Endothelial cell of umbilical vein (primary cell): ENCODE measurements around the gene CLDN9. TPM values are rescaled to one million over a fixed set of nuclear protein-coding genes. Genes with fewer than 3 reads are reported as not detected.

Experiments used
- BruUV-seq: library from RNA; stranded (reverse); fragments of 400-500 nt; replicated peaks from 2 replicates; lab custom pipeline; 2021; lab: Mats Ljungman, UMichigan
- CTCF ChIA-PET: fragments of 300-600, 350-600 bp; sonication (Branson Sonifier 250); formaldehyde crosslinking; loops from one replicate; lab custom pipeline; 2021; ENCODE audit warnings: antibody characterized with exemption, inconsistent platforms; lab: Charles Lee
- POLR2A ChIA-PET: fragments of 300-600, 350-600 bp; sonication (Branson Sonifier 250); formaldehyde crosslinking; loops from one replicate; lab custom pipeline; 2021; ENCODE audit warnings: antibody characterized with exemption, inconsistent platforms; lab: Charles Lee
- DNase-seq: peaks from one replicate; pipeline ENCODE4 v3.0.0-alpha.2; 2011; ENCODE audit warnings: low read depth, low spot score
- FAIRE-seq: peaks from 2 replicates; lab custom pipeline; 2011; peaks lifted over from hg19 to GRCh38; lab: Jason Lieb, UNC
- H2AFZ ChIP-seq: 2 replicates; pipeline ENCODE4 v1.6.0; 2012; ENCODE audit warnings: low read depth, low read length, control low read depth, inconsistent platforms
- H3K27ac ChIP-seq: 2 replicates; pipeline ENCODE4 v1.5.1; 2011; ENCODE audit warnings: low read depth, mild to moderate bottlenecking, control low read depth, low read length, moderate library complexity; ENCODE audit not compliant: insufficient read depth
- H3K27me3 ChIP-seq, 2 experiments: 2 replicates each; pipeline versions ENCODE4 v1.6.0 to v1.6.1; 2011; ENCODE audit warnings: low read length in 2 of 2, mixed read lengths in 1 of 2; ENCODE audit not compliant: control insufficient read depth in 2 of 2, insufficient read depth in 2 of 2
- H3K36me3 ChIP-seq, 2 experiments: 2 replicates in 1 of 2; 3 replicates in 1 of 2; pipeline ENCODE4 v1.5.1; 2011; ENCODE audit warnings: low read length in 2 of 2, mild to moderate bottlenecking in 1 of 2, moderate library complexity in 1 of 2; ENCODE audit not compliant: control insufficient read depth in 2 of 2, insufficient read depth in 2 of 2; ENCODE audit errors: extremely low read depth in 1 of 2
- H3K4me1 ChIP-seq: 3 replicates; pipeline ENCODE4 v1.5.1; 2011; ENCODE audit warnings: mild to moderate bottlenecking, low read length; ENCODE audit not compliant: control insufficient read depth, insufficient read depth; ENCODE audit errors: extremely low read depth
- H3K4me2 ChIP-seq: 2 replicates; pipeline ENCODE4 v1.6.1; 2011; ENCODE audit warnings: low read length, control low read depth, mixed read lengths; ENCODE audit not compliant: insufficient read depth
- H3K4me3 ChIP-seq, 3 experiments: fragments of 200-600 bp in 1 of 3; sonication (generic), shearing (Covaris generic) in 1 of 3; replicated peaks in 1 of 3; 2 replicates each; pipeline ENCODE4 v1.5.1; 2011 to 2016; ENCODE audit warnings: control low read depth in 3 of 3, low read length in 3 of 3, mild to moderate bottlenecking in 2 of 3, inconsistent platforms in 1 of 3, low read depth in 1 of 3, moderate library complexity in 1 of 3; ENCODE audit not compliant: insufficient read depth in 1 of 3
- H3K79me2 ChIP-seq: 2 replicates; pipeline ENCODE4 v1.6.0; 2012; ENCODE audit warnings: low read length, inconsistent platforms; ENCODE audit not compliant: control insufficient read depth, insufficient read depth
- H3K9ac ChIP-seq: replicated peaks from 2 replicates; pipeline ENCODE3; 2011; ENCODE audit warnings: low read length, control low read depth; ENCODE audit not compliant: insufficient read depth; ENCODE audit errors: extremely low read depth
- H3K9me1 ChIP-seq: replicated peaks from 3 replicates; pipeline ENCODE4 v1.6.0; 2011; ENCODE audit warnings: mild to moderate bottlenecking, low read length; ENCODE audit not compliant: control insufficient read depth, insufficient read depth; ENCODE audit errors: extremely low read depth
- H3K9me3 ChIP-seq: replicated peaks from 2 replicates; pipeline ENCODE4 v1.5.1; 2012; ENCODE audit warnings: low read length, inconsistent platforms; ENCODE audit not compliant: control insufficient read depth, insufficient read depth
- H4K20me1 ChIP-seq: replicated peaks from 2 replicates; pipeline ENCODE3; 2011; ENCODE audit warnings: mild to moderate bottlenecking, low read length; ENCODE audit not compliant: control insufficient read depth, insufficient read depth; ENCODE audit errors: extremely low read depth
- CTCF ChIP-seq, 2 donors: IDR thresholded peaks; 1 replicate in 1 of 2; 2 replicates in 1 of 2; pipeline ENCODE4 v1.5.1; 2011; ENCODE audit warnings: low read length in 2 of 2, mild to moderate bottlenecking in 2 of 2, moderate library complexity in 2 of 2, control low read depth in 1 of 2, inconsistent platforms in 1 of 2, low read depth in 1 of 2; ENCODE audit not compliant: insufficient read depth in 1 of 2; ENCODE audit errors: extremely low read depth in 1 of 2
- EZH2 ChIP-seq: IDR thresholded peaks from 2 replicates; pipeline ENCODE4 v1.6.1; 2012; ENCODE audit warnings: borderline replicate concordance, low read depth, mild to moderate bottlenecking, moderate library complexity, low read length, inconsistent platforms; ENCODE audit not compliant: severe bottlenecking
- FOS ChIP-seq: IDR thresholded peaks from 2 replicates; pipeline ENCODE4 v1.6.1; 2011; ENCODE audit warnings: mild to moderate bottlenecking, low read length, moderate library complexity, borderline replicate concordance; ENCODE audit not compliant: insufficient read depth
- GATA2 ChIP-seq: IDR thresholded peaks from 2 replicates; pipeline ENCODE4 v1.7.0; 2011; ENCODE audit warnings: low read depth, mild to moderate bottlenecking, moderate library complexity, mixed read lengths, low read length; ENCODE audit not compliant: insufficient read length, insufficient read depth
- JUN ChIP-seq: IDR thresholded peaks from 2 replicates; pipeline ENCODE4 v1.6.1; 2011; ENCODE audit warnings: borderline replicate concordance, low read depth; ENCODE audit not compliant: insufficient read length, insufficient read depth
- POLR2A ChIP-seq: IDR thresholded peaks from 2 replicates; pipeline ENCODE4 v1.6.1; 2012; ENCODE audit warnings: low read depth, mild to moderate bottlenecking, control low read depth, low read length
- dilution Hi-C: fragments of 300-500 bp; cut with MboI; formaldehyde crosslinking; loops from one replicate; pipeline ENCODE4 v1.15.0; 2019; ENCODE audit warnings: low sequenced_read_pairs; ENCODE audit not compliant: extremely low pct_ligation_motif_present
- intact Hi-C: fragments of 100-400 bp; cut with micrococcal nuclease; formaldehyde crosslinking; loops from one replicate; pipeline ENCODE4 v1.10.0; 2022
- polyA plus RNA-seq, 4 experiments: library from polyadenylated mRNA; depleted of rRNA in 3 of 4; stranded (reverse) in 3 of 4; unstranded in 1 of 4; fragments of >200 nt; gene quantifications; 2 replicates each; pipeline versions ENCODE4 v1.2.1 to v1.2.3, GENCODE V29; 2011 to 2012; ENCODE audit warnings: missing spikeins in 1 of 4
- total RNA-seq: library from RNA; stranded (reverse); gene quantifications from 2 replicates; pipeline ENCODE4 v1.2.3, GENCODE V29; 2021
- TF ChIP-seq, protein P1 (sequence below): IDR thresholded peaks from 2 replicates; pipeline ENCODE4 v1.6.1; 2011; ENCODE audit not compliant: insufficient read depth, insufficient read length

CLDN9 gene
- total and polyA plus RNA-seq, 2 donors (not counting 3 experiments of a cell fraction or from before 2014, with no cell fraction given) = 0.06 TPM; not detected in 1

DNA sequence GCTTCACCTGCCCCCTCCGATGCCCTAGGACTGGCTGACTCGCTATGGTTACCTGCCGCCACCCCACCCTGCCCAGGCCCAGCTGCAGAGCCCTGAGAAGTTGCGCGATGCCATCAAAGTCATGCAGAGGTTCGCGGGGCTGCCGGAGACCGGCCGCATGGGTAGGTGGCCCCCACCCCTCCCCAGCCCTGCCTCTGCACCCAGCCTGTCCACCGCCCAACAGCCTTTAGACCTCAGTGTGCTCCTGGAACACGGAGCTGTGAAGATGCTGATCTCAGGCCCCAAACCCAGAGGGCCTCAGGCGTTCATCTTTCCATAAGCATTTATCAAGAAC, 34.6 kb downstream of the CLDN9 start:
- intact Hi-C loops = no loop called here
- POLR2A ChIA-PET = interaction anchor here (0.6 kb wide), 1 partner anchor 66 kb away, joined by 3 read pairs; no protein-coding TSS in a partner anchor

More for the DNA sequence above, 34.6 kb downstream of the CLDN9 start:
- CTCF ChIA-PET = interaction anchor here (0.6 to 14.7 kb wide), 5 partner anchors 11 to 88 kb away, joined by 3 to 200 read pairs (median 5); partner anchors contain the start of gene ZNF213
- no peaks in the 10 kb centered on the region for H3K36me3 ChIP-seq
- dilution Hi-C loops = no loop called here
- BruUV-seq = no TSS peak
- H3K9ac ChIP-seq = no peak overlapping the region
- H2AFZ ChIP-seq = no peak overlapping the region
- no peak for FAIRE-seq
- no peaks in the 10 kb centered on the region for H3K79me2 ChIP-seq
- peaks cover 18 to 27% of the 10 kb centered on the region in 2 experiments for H3K27me3 ChIP-seq
- no peak overlapping the region for H3K27ac ChIP-seq
- peaks cover 2% of the 10 kb centered on the region for H3K4me1 ChIP-seq
- H3K9me3 ChIP-seq = no peaks in the 10 kb centered on the region
- H3K4me2 ChIP-seq = no peak overlapping the region
- TF ChIP-seq FOS (no peak), GATA2 (no peak), POLR2A (no peak), JUN (no peak), CTCF (IDR thresholded peaks at IDR 0.05; ENCODE audit: extremely low read depth in 1 of 2, insufficient read depth in 1 of 2, low read depth in 1 of 2, low read length in 2 of 2) (no peak), EZH2 (no peak)
- TF ChIP-seq, protein P1, sequence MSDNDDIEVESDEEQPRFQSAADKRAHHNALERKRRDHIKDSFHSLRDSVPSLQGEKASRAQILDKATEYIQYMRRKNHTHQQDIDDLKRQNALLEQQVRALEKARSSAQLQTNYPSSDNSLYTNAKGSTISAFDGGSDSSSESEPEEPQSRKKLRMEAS = no peak
- no peaks in the 10 kb centered on the region for H3K9me1 ChIP-seq
- H3K4me3 ChIP-seq = no peak overlapping the region
- no peaks in the 10 kb centered on the region for H4K20me1 ChIP-seq
- no peak for DNase-seq
